ENCODE results near the gene HOXB2.

DNA sequence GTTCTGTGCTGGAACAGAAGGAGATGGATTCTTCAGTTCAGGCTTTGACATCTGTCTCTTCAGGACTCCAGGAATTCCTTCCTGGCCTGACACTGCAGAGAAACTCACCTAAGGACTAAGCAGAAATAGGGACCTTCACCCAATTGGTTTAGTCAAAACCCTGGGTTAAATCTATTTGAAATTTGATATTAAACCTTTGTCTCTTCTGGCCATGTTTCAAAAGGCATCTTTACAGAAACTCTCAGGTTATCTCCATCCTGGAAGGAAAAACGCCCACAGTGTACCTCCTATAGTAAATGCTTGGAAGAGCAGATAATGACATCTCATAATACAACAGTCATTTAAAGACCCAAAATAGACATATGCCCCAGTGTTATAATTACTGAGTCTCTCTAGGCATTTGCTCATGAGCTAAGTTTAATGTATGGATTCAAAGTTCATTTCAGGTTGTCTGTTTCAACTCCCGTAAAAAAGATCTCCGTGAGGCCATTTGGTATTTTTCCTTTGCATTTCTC lies 38.9 kb upstream of the HOXB2 start:
- TF ChIP-seq, protein P1, sequence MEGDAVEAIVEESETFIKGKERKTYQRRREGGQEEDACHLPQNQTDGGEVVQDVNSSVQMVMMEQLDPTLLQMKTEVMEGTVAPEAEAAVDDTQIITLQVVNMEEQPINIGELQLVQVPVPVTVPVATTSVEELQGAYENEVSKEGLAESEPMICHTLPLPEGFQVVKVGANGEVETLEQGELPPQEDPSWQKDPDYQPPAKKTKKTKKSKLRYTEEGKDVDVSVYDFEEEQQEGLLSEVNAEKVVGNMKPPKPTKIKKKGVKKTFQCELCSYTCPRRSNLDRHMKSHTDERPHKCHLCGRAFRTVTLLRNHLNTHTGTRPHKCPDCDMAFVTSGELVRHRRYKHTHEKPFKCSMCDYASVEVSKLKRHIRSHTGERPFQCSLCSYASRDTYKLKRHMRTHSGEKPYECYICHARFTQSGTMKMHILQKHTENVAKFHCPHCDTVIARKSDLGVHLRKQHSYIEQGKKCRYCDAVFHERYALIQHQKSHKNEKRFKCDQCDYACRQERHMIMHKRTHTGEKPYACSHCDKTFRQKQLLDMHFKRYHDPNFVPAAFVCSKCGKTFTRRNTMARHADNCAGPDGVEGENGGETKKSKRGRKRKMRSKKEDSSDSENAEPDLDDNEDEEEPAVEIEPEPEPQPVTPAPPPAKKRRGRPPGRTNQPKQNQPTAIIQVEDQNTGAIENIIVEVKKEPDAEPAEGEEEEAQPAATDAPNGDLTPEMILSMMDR (IDR thresholded peaks at IDR 0.05) = no peak
- no peak for TF ChIP-seq POLR2A (IDR thresholded peaks at IDR 0.05)

All from prostate gland (tissue), 2 donors.